Right forelimb (tissue), 1 donor: ENCODE measurements around the gene POU6F2.
"Not testable (repeated sequence)": the region's sequence is repeated elsewhere in the genome, so short reads cannot be mapped to it uniquely, and the experiment has no call there.

Source experiments
- DNase-seq: peaks from one replicate; pipeline ENCODE4 v3.0.0-alpha.2; 2018

The POU6F2 gene

DNA sequence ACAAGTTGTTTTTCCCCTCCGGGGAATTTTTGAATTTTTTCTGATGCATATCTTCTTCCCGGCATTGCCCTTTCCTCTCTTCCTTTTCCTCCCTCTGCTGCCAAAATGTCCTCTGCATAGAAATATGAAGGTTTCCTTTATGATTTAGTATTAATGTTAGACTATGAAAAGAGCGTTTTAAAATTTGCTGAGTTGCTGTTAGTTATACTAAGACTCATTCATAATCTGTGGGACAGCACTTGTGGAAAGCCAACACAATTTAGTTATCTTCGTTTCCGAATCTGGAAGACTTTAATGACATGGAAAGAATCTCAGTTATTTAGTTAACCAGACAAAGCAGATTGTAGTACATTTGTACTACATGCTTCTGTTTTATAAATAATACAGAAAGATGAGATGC lies 25.0 kb downstream of the POU6F2 start:
- DNase-seq = no peak

DNA sequence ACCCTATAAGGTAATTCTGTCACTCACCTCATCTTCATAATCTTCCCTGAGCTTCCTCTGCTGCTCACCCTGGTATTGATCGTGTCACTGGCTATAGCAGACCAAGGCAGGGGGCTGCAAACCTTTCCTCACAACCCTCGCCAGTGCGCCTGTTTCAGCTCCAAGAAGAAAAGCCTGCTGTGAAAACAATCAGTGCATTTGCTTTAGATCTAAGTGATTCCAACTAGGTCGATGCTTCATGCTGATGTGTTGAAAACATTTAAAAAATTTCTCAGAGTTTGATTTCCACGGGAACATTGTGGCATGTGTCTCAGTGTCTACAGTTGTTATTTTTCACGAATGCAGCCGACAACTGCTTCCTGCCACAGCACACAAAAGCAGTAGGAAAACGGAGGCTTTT lies 27.3 kb downstream of the POU6F2 start:
- DNase-seq = no peak

GRCh38 chr7:39005461-39005860 lies 27.8 kb downstream of the POU6F2 start:
- no peak for DNase-seq

DNA sequence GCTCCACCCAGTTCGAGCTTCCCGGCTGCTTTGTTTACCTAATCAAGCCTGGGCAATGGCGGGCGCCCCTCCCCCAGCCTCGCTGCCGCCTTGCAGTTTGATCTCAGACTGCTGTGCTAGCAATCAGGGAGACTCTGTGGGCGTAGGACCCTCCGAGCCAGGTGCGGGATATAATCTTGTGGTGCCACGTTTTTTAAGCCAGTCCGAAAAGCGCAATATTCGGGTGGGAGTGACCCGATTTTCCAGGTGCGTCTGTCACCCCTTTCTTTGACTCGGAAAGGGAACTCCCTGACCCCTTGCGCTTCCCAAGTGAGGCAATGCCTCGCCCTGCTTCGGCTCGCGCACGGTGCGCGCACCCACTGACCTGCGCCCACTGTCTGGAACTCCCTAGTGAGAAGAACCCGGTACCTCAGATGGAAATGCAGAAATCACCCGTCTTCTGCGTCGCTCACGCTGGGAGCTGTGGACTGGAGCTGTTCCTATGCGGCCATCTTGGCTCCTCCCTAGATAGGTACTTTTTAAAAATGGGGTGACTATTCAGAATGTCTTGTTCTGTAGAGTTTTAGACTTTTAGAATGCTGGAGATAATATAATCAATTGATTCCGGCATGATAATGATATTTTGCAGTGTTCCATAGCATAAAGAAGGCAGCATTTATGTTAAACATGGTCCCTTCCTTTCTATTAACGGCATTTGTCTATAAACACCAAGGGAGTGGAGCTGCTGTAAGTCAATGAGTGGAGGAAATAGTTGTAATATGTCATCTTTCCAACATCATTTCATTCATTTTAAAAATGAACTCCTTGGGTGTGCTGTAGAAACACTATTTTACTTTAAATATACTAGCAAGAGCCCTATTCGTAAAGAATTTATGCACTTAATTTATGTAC lies 35.6 kb downstream of the POU6F2 start:
- DNase-seq = not testable (repeated sequence)

DNA sequence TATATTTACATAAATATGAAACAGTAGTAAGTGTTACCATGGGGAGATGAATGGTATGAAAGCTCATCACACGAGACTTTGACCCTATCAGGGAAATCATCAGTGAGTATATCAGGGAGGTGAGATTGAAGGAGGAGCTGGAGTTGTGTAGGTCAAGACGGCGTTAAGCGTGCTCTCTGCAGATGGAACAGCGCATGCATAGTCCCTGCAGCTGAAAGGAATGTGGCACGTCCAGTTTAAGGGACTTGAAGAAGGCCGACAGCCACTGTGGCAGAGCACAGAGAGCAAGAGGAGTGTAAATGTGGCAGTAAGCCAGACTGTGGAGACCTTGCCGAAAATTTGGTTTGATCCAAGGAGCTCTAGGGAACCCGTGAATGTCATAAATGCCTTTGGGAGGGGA lies 38.9 kb downstream of the POU6F2 start:
- DNase-seq = no peak

- no peak for DNase-seq
Observed at GRCh38 chr7:39017369-39017915, 39.7 kb downstream of the POU6F2 start.

DNA sequence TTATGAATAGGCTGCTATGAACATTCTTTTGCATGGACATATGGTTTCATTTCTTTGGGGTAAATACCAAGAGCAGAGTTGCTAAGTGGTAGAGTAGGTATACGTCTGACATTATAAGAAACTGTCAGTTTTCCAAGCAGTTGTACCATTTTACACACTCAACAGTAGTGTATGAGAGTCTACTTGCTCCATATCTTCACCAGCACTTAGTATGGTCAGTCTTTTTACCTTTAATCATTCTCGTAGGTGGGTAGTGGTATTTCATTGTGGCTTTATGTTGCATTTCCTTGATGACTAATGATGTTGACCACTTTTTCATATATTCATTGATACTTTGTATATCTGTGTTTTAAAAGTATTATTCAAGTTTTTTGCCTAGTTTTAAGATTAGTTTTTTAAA lies 45.1 kb downstream of the POU6F2 start:
- DNase-seq = no peak

DNA sequence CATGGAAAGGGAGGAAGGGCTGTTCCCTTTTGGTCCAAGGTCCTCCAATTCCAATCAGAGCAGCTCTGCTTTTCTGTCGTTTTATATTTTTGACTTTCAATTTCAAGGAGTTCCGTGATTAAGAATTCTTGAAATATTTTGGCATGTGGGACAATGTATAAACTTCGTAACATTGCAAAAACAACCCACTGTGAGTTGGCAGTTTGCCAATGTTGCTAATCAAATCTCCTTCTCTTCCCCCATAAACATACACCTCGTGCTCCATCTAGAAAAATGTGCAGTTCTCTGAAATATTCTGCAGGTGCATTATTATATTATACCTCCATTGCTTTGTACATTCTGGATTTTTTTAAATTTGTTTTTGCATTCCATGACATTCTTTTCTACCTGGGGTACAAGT lies 49.8 kb downstream of the POU6F2 start:
- no peak for DNase-seq

GRCh38 chr7:39033885-39034624 lies 56.3 kb downstream of the POU6F2 start:
- no peak for DNase-seq

GRCh38 chr7:39035156-39035555 lies 57.4 kb downstream of the POU6F2 start:
- DNase-seq = no peak

DNA sequence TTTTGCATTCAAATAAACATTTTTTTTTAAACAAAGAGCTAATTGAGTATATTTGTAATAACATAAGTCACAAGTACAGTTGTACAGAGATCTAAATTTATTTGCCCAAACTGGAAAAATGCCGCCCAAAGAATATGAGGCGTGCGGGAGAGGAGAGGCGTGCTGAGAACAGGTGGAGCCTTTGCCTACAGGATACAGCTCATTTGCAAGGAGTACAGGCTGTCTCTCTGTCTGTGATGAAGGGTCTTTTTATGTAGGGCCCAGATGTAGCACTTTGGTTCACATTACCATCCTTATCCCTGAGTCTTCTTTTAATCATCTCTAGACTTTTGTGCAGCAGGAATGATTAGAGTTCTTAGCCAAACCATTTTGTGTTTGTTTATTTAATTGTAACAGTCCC lies 58.2 kb downstream of the POU6F2 start:
- DNase-seq = no peak

GRCh38 chr7:39042670-39043069 lies 65.0 kb downstream of the POU6F2 start:
- no peak for DNase-seq

DNA sequence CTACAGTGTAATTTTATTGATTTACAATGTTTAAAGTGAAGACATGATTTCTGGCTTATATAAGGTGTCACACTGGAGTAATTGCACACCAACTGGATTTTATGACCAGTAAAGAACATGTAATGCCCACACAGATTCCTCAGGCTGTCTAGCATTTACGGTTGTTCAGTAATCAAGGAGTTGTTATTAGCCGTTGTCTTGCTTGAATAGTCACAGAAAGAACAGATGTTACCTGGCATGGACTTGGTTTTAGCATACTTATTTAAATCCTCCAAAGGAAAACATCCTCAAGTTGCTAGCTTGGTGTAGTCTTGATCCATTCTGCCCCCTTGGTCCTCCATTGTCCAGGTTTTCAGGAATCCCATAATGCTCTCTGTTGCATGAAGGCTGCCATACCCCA lies 65.8 kb downstream of the POU6F2 start:
- DNase-seq = no peak

GRCh38 chr7:39044489-39044888 lies 66.8 kb downstream of the POU6F2 start:
- DNase-seq = no peak

- DNase-seq = no peak
Observed at GRCh38 chr7:39045231-39045630, 67.5 kb downstream of the POU6F2 start.

DNA sequence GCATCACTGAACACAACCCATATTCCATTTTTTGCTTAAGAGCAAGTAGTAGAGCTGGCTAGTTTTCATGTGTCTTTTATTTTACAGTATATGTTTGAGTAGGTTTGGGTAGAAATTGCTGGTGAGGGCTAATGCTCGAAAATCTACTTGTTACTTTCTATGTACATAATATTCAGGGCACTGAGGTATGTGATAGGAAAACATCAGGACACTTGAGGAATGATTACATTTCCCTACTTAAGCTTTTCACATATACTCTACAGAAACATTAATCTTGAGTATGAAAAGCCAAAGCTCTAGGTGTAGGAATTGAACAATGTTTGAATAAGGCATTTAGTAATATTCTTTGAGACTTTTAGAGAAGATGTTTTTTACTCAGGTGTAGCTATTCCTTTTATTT lies 73.6 kb downstream of the POU6F2 start:
- no peak for DNase-seq

DNA sequence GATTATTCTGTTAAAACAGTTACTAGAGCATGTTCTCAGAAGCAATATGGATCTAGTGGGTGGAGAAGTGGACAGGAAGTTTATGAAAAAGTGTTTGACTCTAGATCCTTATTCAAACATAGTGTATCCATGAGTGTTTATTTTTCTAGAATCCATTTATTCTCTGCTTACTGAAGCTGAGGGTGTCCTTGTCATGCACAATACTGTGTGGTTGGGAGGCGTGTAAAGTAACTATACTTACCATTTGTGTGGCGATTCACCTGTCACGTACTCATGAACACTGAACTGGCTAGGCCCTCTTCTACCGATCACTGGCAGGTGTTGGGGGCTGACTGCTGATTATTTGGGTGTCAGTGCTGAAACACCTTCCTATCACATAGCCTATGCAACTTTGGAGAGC lies 74.0 kb downstream of the POU6F2 start:
- DNase-seq = no peak

- DNase-seq = no peak
Observed at GRCh38 chr7:39054731-39055130, 77.0 kb downstream of the POU6F2 start.

DNA sequence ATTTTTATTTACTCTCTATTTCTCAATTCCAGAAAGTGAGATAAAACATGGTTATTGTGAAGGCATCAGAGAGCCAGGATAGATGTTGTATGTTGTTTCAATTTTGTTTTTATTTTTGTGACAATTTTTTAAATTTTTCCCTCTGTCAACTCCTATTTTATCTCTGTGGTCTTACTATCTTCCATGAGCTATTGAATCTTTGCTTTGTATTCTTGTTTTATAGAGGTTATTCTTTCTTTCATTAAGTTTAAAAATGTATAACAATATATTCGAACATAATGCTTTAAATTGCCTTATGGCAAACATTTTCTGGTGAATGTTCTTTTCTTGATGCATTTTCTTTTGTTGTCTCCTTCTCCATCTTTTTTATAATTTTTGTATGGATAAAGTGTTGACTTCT lies 78.4 kb downstream of the POU6F2 start:
- DNase-seq = no peak

- DNase-seq = no peak
Observed at GRCh38 chr7:39062811-39063210, 85.1 kb downstream of the POU6F2 start.

DNA sequence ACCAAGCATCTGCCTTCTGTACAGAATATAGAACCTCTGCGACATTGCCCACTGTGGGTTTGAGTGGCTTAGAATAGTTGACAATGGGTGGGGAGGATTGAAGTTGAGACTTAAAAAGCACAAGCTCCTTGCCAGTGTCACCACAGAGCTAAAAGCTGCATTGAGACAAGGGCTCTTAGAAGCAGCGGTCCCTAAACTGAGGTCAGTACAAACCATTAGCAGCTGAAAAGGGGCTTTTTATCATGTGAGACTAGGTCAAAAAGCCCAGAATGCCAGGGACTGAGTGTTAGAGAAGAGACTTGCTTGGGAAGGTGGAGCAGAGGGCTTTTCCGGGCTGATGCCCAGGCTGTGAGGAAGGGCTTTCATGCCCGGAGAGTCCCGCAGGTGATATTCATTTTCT lies 91.3 kb downstream of the POU6F2 start:
- no peak for DNase-seq

GRCh38 chr7:39069896-39070881 lies 92.5 kb downstream of the POU6F2 start:
- no peak for DNase-seq

GRCh38 chr7:39071116-39071515 lies 93.4 kb downstream of the POU6F2 start:
- no peak for DNase-seq
